Spleen (tissue), 11 donors: Measurements from ENCODE around the gene LRRC7. TPM values are rescaled to one million over a fixed set of nuclear protein-coding genes. Genes with fewer than 3 reads are reported as not detected.
"Not testable (repeated sequence)": the region's sequence is repeated elsewhere in the genome, so short reads cannot be mapped to it uniquely, and the experiment has no call there.

Experiments used
- DNase-seq: peaks from one replicate; pipeline ENCODE4 v3.0.0-alpha.2; 2020
- H3K27ac ChIP-seq, 8 donors: fragments of 200-600 bp; sonication (generic) in 7 of 8; 1 replicate in 4 of 8; 2 replicates in 4 of 8; pipeline versions ENCODE4 v1.5.0 to v1.8.0; 2016 to 2021; ENCODE audit warnings: inconsistent platforms in 4 of 8, mild to moderate bottlenecking in 4 of 8, moderate library complexity in 1 of 8
- H3K27me3 ChIP-seq, 7 donors: fragments of 200-600 bp; sonication (generic) in 6 of 7; replicated peaks in 1 of 7; 1 replicate in 4 of 7; 2 replicates in 3 of 7; pipeline versions ENCODE4 v1.5.0 to v1.8.0; 2016 to 2021; ENCODE audit warnings: inconsistent platforms in 3 of 7, mild to moderate bottlenecking in 1 of 7
- H3K36me3 ChIP-seq, 6 donors: fragments of 200-600 bp; sonication (generic) in 5 of 6; 1 replicate in 4 of 6; 2 replicates in 2 of 6; pipeline versions ENCODE4 v1.5.0 to v1.8.0; 2016 to 2021; ENCODE audit warnings: inconsistent platforms in 2 of 6
- H3K4me1 ChIP-seq, 6 donors: fragments of 200-600 bp; sonication (generic) in 5 of 6; 1 replicate in 3 of 6; 2 replicates in 3 of 6; pipeline versions ENCODE4 v1.5.0 to v1.8.0; 2016 to 2021; ENCODE audit warnings: inconsistent platforms in 3 of 6
- H3K4me3 ChIP-seq, 8 donors: fragments of 200-600 bp; sonication (generic) in 7 of 8; 1 replicate in 4 of 8; 2 replicates in 4 of 8; pipeline versions ENCODE4 v1.5.0 to v1.8.0; 2016 to 2021; ENCODE audit warnings: inconsistent platforms in 4 of 8, mild to moderate bottlenecking in 4 of 8, moderate library complexity in 2 of 8
- H3K9me3 ChIP-seq, 8 donors: fragments of 200-600 bp; sonication (generic) in 7 of 8; 1 replicate in 4 of 8; 2 replicates in 4 of 8; pipeline versions ENCODE4 v1.5.0 to v1.8.0; 2016 to 2021; ENCODE audit warnings: inconsistent platforms in 4 of 8
- CTCF ChIP-seq, 11 experiments: fragments of 200-600 bp in 7 of 11; fragments of 450-650 bp in 4 of 11; sonication (generic) in 4 of 11; IDR thresholded peaks in 8 of 11; conservative IDR thresholded peaks in 3 of 11; 1 replicate in 7 of 11; 2 replicates in 4 of 11; pipeline versions ENCODE4 v1.4.0 to v1.8.0; 2016 to 2021; ENCODE audit warnings: antibody characterized with exemption in 11 of 11, inconsistent platforms in 4 of 11, mild to moderate bottlenecking in 1 of 11
- POLR2A ChIP-seq, 3 donors: fragments of 450-650 bp; IDR thresholded peaks; one replicate each; pipeline ENCODE4 v1.5.1; 2017; ENCODE audit warnings: antibody characterized with exemption in 3 of 3, mild to moderate bottlenecking in 1 of 3
- POLR2AphosphoS5 ChIP-seq, 3 donors: sonication (generic); formaldehyde crosslinking; IDR thresholded peaks; one replicate each; pipeline ENCODE4 v1.5.1; 2017; ENCODE audit warnings: antibody characterized with exemption in 3 of 3
- WGBS, 5 donors: extraction: QIAGEN DNeasy Blood & Tissue Kit in 3 of 5; methylation state at CpG; one replicate each; pipeline versions ENCODE4 v1.1.5 to v1.1.7; 2013 to 2018; 5-methylcytosine and 5-hydroxymethylcytosine counted together
- intact Hi-C: fragments of 100-400 bp; cut with DNase I; formaldehyde crosslinking; loops from one replicate; pipeline ENCODE4 v1.15.0; 2023; ENCODE audit warnings: low total_unique reads
- polyA plus RNA-seq, 3 donors: library from polyadenylated mRNA; stranded (reverse); fragments of 200-250 nt; gene quantifications; one replicate each; pipeline ENCODE4 v1.2.1, GENCODE V29; 2013
- total RNA-seq, 7 donors: library from RNA; depleted of rRNA in 3 of 7; stranded (reverse); fragments of >200 nt in 3 of 7; fragmentation: NEBNext Ultra II Directional in 4 of 7; extraction: Animal tissue kit (Norgen Biotek cat#: 25700) in 4 of 7; gene quantifications; one replicate each; pipeline versions ENCODE4 v1.1.0 to v1.2.1, GENCODE V29; 2016 to 2021
- donor health status: healthy with polysubstance abuse.
- donor health status: DM: no; HTN: no; CAD: no; lungs with moderate emphysema.
- donor health status: DM: no; HTN: no; CAD: no.
- donor health status: Bipolar disorder and iron deficiency.
- donor health status: healthy.
- donor health status: DM: no; HTN: no; CAD: no.
- donor health status: DM: yes; HTN: yes; CAD: no.

The LRRC7 gene
- total and polyA plus RNA-seq, 10 donors = 0.02 to 0.63 (median 0.13) TPM; not detected in 4

- WGBS, 5 donors = 40 to 65% (median 51%) methylated on average over 4 of the region's 4 CpGs
- H3K27ac ChIP-seq = no peak overlapping the region
- no peak for TF ChIP-seq POLR2A (IDR thresholded peaks at IDR 0.05)
- TF ChIP-seq CTCF (IDR thresholded peaks at IDR 0.05 in 8 of 11, conservative IDR thresholded peaks at IDR 0.05 in 3 of 11) = no peak
- TF ChIP-seq POLR2AphosphoS5 (IDR thresholded peaks at IDR 0.05) = no peak
- H3K4me3 ChIP-seq = no peak overlapping the region
- no peaks in the 10 kb centered on the region for H3K36me3 ChIP-seq
- H3K27me3 ChIP-seq = no peaks in the 10 kb centered on the region
- no peak for DNase-seq
- H3K4me1 ChIP-seq = no peaks in the 10 kb centered on the region
- intact Hi-C loops = no loop called here
- H3K9me3 ChIP-seq = no peaks in the 10 kb centered on the region
Measured at GRCh38 chr1:69710484-69711189, 142.9 kb downstream of the LRRC7 start.

GRCh38 chr1:69711190-69711930 is 143.6 kb downstream of the LRRC7 start:
- WGBS, 5 donors = 77 to 88% (median 82%) methylated on average over 4 of the region's 4 CpGs
- no peak overlapping the region for H3K27ac ChIP-seq
- H3K4me1 ChIP-seq = no peaks in the 10 kb centered on the region
- H3K36me3 ChIP-seq = no peaks in the 10 kb centered on the region
- intact Hi-C loops = no loop called here
- no peaks in the 10 kb centered on the region for H3K9me3 ChIP-seq
- no peak for TF ChIP-seq POLR2A (IDR thresholded peaks at IDR 0.05)
- TF ChIP-seq POLR2AphosphoS5 (IDR thresholded peaks at IDR 0.05) = no peak
- no peak for TF ChIP-seq CTCF (IDR thresholded peaks at IDR 0.05 in 8 of 11, conservative IDR thresholded peaks at IDR 0.05 in 3 of 11)
- no peaks in the 10 kb centered on the region for H3K27me3 ChIP-seq
- no peak overlapping the region for H3K4me3 ChIP-seq
- no peak for DNase-seq

GRCh38 chr1:69717834-69718233 is 150.1 kb downstream of the LRRC7 start:
- H3K27me3 ChIP-seq, H3K4me1 ChIP-seq, intact Hi-C loops, H3K36me3 ChIP-seq, H3K27ac ChIP-seq, DNase-seq, H3K9me3 ChIP-seq, H3K4me3 ChIP-seq: not testable (repeated sequence)

- Histone ChIP-seq H3K9me3 (peaks cover 0 to 21% (median 7%) of the 10 kb centered on the region in 8 donors), H3K4me3 (no peak overlapping the region), H3K36me3 (no peaks in the 10 kb centered on the region), H3K27ac (no peak overlapping the region), H3K4me1 (no peaks in the 10 kb centered on the region), H3K27me3 (no peaks in the 10 kb centered on the region)
- intact Hi-C loops = no loop called here
- 28 to 63% (median 38%) methylated on average over 1 of the region's 1 CpG for WGBS, 5 donors
- TF ChIP-seq POLR2A (IDR thresholded peaks at IDR 0.05) (no peak), CTCF (IDR thresholded peaks at IDR 0.05 in 8 of 11, conservative IDR thresholded peaks at IDR 0.05 in 3 of 11) (no peak), POLR2AphosphoS5 (IDR thresholded peaks at IDR 0.05) (no peak)
- no peak for DNase-seq
Measured at GRCh38 chr1:69728206-69728605, 160.5 kb downstream of the LRRC7 start.
